ENCODE results near the gene AKAP8L. TPM values are rescaled to one million over a fixed set of nuclear protein-coding genes. Genes with fewer than 3 reads are reported as not detected.

Gene AKAP8L
- total and polyA plus RNA-seq, 4 experiments from 2014 or later = 31.4 to 182 (median 119) TPM

GRCh38 chr19:15427991-15428471, 9.2 kb upstream of the AKAP8L start:
- no peaks in the 10 kb centered on the region for H3K27me3 Mint-ChIP-seq
- DNase-seq = no peak
- CTCF ChIA-PET (ENCODE audit: partially characterized antibody) = interaction anchor here (4.7 kb wide), 1 partner anchor 9 kb away, joined by 32 read pairs; the partner anchor contains the start of gene AKAP8L

GRCh38 chr19:15427350-15427700, 8.5 kb upstream of the AKAP8L start:
- ChIA-PET CTCF (ENCODE audit: partially characterized antibody) (interaction anchor here (4.7 kb wide), 1 partner anchor 8 kb away, joined by 32 read pairs; the partner anchor contains the start of gene AKAP8L), POLR2A (ENCODE audit: partially characterized antibody) (interaction anchor here (1.5 kb wide), 1 partner anchor 10 kb away, joined by 3 read pairs; no protein-coding TSS in a partner anchor)
- Mint-ChIP-seq H3K9me3 (peaks cover 0 to 1% (median 0%) of the 10 kb centered on the region in 8 donors), H3K36me3 (peaks cover 27 to 33% of the 10 kb centered on the region in 2 donors), H3K4me1 (peaks cover 19 to 38% (median 26%) of the 10 kb centered on the region in 4 donors), H3K27ac (peak overlapping the region in 1 of 7 donors; percentile 10), H3K4me3 (no peak overlapping the region), H3K27me3 (no peaks in the 10 kb centered on the region)
- no peak for DNase-seq
- H3K4me3 ChIP-seq (ENCODE audit: low read length in 2 of 2) = no peak overlapping the region
- peaks cover 38% of the 10 kb centered on the region for H3K36me3 ChIP-seq (ENCODE audit: insufficient read depth, low read length)
- intact Hi-C loops (cut with micrococcal nuclease) = no loop called here
- no peak overlapping the region for H3K27ac ChIP-seq (ENCODE audit: low read depth, low read length)
- H3K9me3 ChIP-seq (ENCODE audit: control insufficient read depth in 1 of 2, low read length in 2 of 2) = no peaks in the 10 kb centered on the region
- no peaks in the 10 kb centered on the region for H3K27me3 ChIP-seq (ENCODE audit: insufficient read depth, low read length)
- H3K4me1 ChIP-seq (ENCODE audit: insufficient read depth, low read length) = peaks cover 22% of the 10 kb centered on the region

More at GRCh38 chr19:15427991-15428471, 9.2 kb upstream of the AKAP8L start:
- Mint-ChIP-seq H3K4me1 (peaks cover 20 to 42% (median 27%) of the 10 kb centered on the region in 4 donors), H3K4me3 (no peak overlapping the region), H3K27ac (peak overlapping the region in 2 of 7 donors; percentile 42 to 55), H3K9me3 (peaks cover 0 to 2% (median 0%) of the 10 kb centered on the region in 8 donors), H3K36me3 (peaks cover 20 to 28% of the 10 kb centered on the region in 2 donors)
- peaks cover 31% of the 10 kb centered on the region for H3K36me3 ChIP-seq (ENCODE audit: insufficient read depth, low read length)
- H3K4me1 ChIP-seq (ENCODE audit: insufficient read depth, low read length) = peaks cover 24% of the 10 kb centered on the region
- H3K27me3 ChIP-seq (ENCODE audit: insufficient read depth, low read length) = no peaks in the 10 kb centered on the region
- H3K9me3 ChIP-seq (ENCODE audit: control insufficient read depth in 1 of 2, low read length in 2 of 2) = no peaks in the 10 kb centered on the region
- POLR2A ChIA-PET (ENCODE audit: partially characterized antibody) = interaction anchor here (1.5 to 2.2 kb wide), 2 partner anchors 9 to 11 kb away, joined by 3 to 14 read pairs; partner anchors contain the start of gene AKAP8L
- intact Hi-C loops (cut with micrococcal nuclease) = no loop called here
- H3K27ac ChIP-seq (ENCODE audit: low read depth, low read length) = no peak overlapping the region
- no peak overlapping the region for H3K4me3 ChIP-seq (ENCODE audit: low read length in 2 of 2)

- Histone ChIP-seq H3K4me3 (ENCODE audit: low read length in 2 of 2) (no peak overlapping the region), H3K9me3 (ENCODE audit: control insufficient read depth in 1 of 2, low read length in 2 of 2) (no peaks in the 10 kb centered on the region), H3K27me3 (ENCODE audit: insufficient read depth, low read length) (no peaks in the 10 kb centered on the region), H3K27ac (ENCODE audit: low read depth, low read length) (no peak overlapping the region), H3K4me1 (ENCODE audit: insufficient read depth, low read length) (peaks cover 19% of the 10 kb centered on the region), H3K36me3 (ENCODE audit: insufficient read depth, low read length) (peaks cover 39% of the 10 kb centered on the region)
- peak overlapping the region in 1 of 7 donors; percentile 24 for H3K27ac Mint-ChIP-seq
- H3K9me3 Mint-ChIP-seq = peaks cover 0 to 1% (median 0%) of the 10 kb centered on the region in 8 donors
- peaks cover 32 to 34% of the 10 kb centered on the region in 2 donors for H3K36me3 Mint-ChIP-seq
- POLR2A ChIA-PET (ENCODE audit: partially characterized antibody) = interaction anchor here (1.5 kb wide), 1 partner anchor 10 kb away, joined by 3 read pairs; no protein-coding TSS in a partner anchor
- CTCF ChIA-PET (ENCODE audit: partially characterized antibody) = interaction anchor here (1.0 kb wide), 1 partner anchor 129 kb away, joined by 7 read pairs; no protein-coding TSS in a partner anchor
- DNase-seq = no peak
- H3K4me1 Mint-ChIP-seq = peaks cover 17 to 34% (median 23%) of the 10 kb centered on the region in 4 donors
- H3K27me3 Mint-ChIP-seq = no peaks in the 10 kb centered on the region
- intact Hi-C loops (cut with micrococcal nuclease) = no loop called here
- no peak overlapping the region for H3K4me3 Mint-ChIP-seq
Measured at GRCh38 chr19:15426485-15427349, 7.9 kb upstream of the AKAP8L start.

- Mint-ChIP-seq H3K36me3 (peaks cover 30 to 31% of the 10 kb centered on the region in 2 donors), H3K4me3 (no peak overlapping the region)
- CTCF ChIA-PET (ENCODE audit: partially characterized antibody) = interaction anchor here (0.8 kb wide), 1 partner anchor 29 kb away, joined by 3 read pairs; no protein-coding TSS in a partner anchor
Measured at GRCh38 chr19:15425321-15425950, 6.6 kb upstream of the AKAP8L start.

GRCh38 chr19:15424692-15425272, 6.0 kb upstream of the AKAP8L start:
- CTCF ChIA-PET (ENCODE audit: partially characterized antibody) = interaction anchor here (1.8 kb wide), 1 partner anchor 131 kb away, joined by 4 read pairs; no protein-coding TSS in a partner anchor
- Mint-ChIP-seq H3K27me3 (no peaks in the 10 kb centered on the region), H3K4me1 (peaks cover 8 to 20% (median 13%) of the 10 kb centered on the region in 4 donors), H3K36me3 (peaks cover 29% of the 10 kb centered on the region in 2 donors), H3K4me3 (no peak overlapping the region), H3K9me3 (no peaks in the 10 kb centered on the region), H3K27ac (no peak overlapping the region)
- POLR2A ChIA-PET (ENCODE audit: partially characterized antibody) = no interaction called here
- Histone ChIP-seq H3K4me3 (ENCODE audit: low read length in 2 of 2) (no peak overlapping the region), H3K9me3 (ENCODE audit: control insufficient read depth in 1 of 2, low read length in 2 of 2) (no peaks in the 10 kb centered on the region), H3K36me3 (ENCODE audit: insufficient read depth, low read length) (peaks cover 39% of the 10 kb centered on the region), H3K27ac (ENCODE audit: low read depth, low read length) (no peak overlapping the region), H3K4me1 (ENCODE audit: insufficient read depth, low read length) (peaks cover 2% of the 10 kb centered on the region), H3K27me3 (ENCODE audit: insufficient read depth, low read length) (no peaks in the 10 kb centered on the region)
- intact Hi-C loops (cut with micrococcal nuclease) = no loop called here
- no peak for DNase-seq

More at GRCh38 chr19:15425321-15425950, 6.6 kb upstream of the AKAP8L start:
- POLR2A ChIA-PET (ENCODE audit: partially characterized antibody) = no interaction called here
- intact Hi-C loops (cut with micrococcal nuclease) = no loop called here
- Histone ChIP-seq H3K27ac (ENCODE audit: low read depth, low read length) (no peak overlapping the region), H3K4me3 (ENCODE audit: low read length in 2 of 2) (no peak overlapping the region), H3K27me3 (ENCODE audit: insufficient read depth, low read length) (no peaks in the 10 kb centered on the region), H3K36me3 (ENCODE audit: insufficient read depth, low read length) (peaks cover 39% of the 10 kb centered on the region), H3K4me1 (ENCODE audit: insufficient read depth, low read length) (peaks cover 6% of the 10 kb centered on the region), H3K9me3 (ENCODE audit: control insufficient read depth in 1 of 2, low read length in 2 of 2) (no peaks in the 10 kb centered on the region)
- DNase-seq = no peak
- no peak overlapping the region for H3K27ac Mint-ChIP-seq
- no peaks in the 10 kb centered on the region for H3K27me3 Mint-ChIP-seq
- no peaks in the 10 kb centered on the region for H3K9me3 Mint-ChIP-seq
- H3K4me1 Mint-ChIP-seq = peaks cover 7 to 23% (median 13%) of the 10 kb centered on the region in 4 donors

- H3K27ac Mint-ChIP-seq = no peak overlapping the region
- peaks cover 29 to 31% of the 10 kb centered on the region in 2 donors for H3K36me3 Mint-ChIP-seq
- DNase-seq = no peak
- peaks cover 12 to 25% (median 19%) of the 10 kb centered on the region in 4 donors for H3K4me1 Mint-ChIP-seq
- no peaks in the 10 kb centered on the region for H3K9me3 Mint-ChIP-seq
- Histone ChIP-seq H3K4me1 (ENCODE audit: insufficient read depth, low read length) (peaks cover 9% of the 10 kb centered on the region), H3K4me3 (ENCODE audit: low read length in 2 of 2) (no peak overlapping the region), H3K9me3 (ENCODE audit: control insufficient read depth in 1 of 2, low read length in 2 of 2) (no peaks in the 10 kb centered on the region), H3K27me3 (ENCODE audit: insufficient read depth, low read length) (no peaks in the 10 kb centered on the region), H3K36me3 (ENCODE audit: insufficient read depth, low read length) (peaks cover 39% of the 10 kb centered on the region), H3K27ac (ENCODE audit: low read depth, low read length) (no peak overlapping the region)
- no peak overlapping the region for H3K4me3 Mint-ChIP-seq
- ChIA-PET CTCF (ENCODE audit: partially characterized antibody) (interaction anchor here (1.8 kb wide), 1 partner anchor 132 kb away, joined by 4 read pairs; no protein-coding TSS in a partner anchor), POLR2A (ENCODE audit: partially characterized antibody) (interaction anchor here (1.0 kb wide), 1 partner anchor 131 kb away, joined by 3 read pairs; no protein-coding TSS in a partner anchor)
- H3K27me3 Mint-ChIP-seq = no peaks in the 10 kb centered on the region
- intact Hi-C loops (cut with micrococcal nuclease) = no loop called here
Measured at GRCh38 chr19:15424121-15424520, 5.3 kb upstream of the AKAP8L start.

All from CD4-positive, alpha-beta memory T cell (primary cell).